IMR-90 (cell line): ENCODE data around the gene PI16. TPM values are rescaled to one million over a fixed set of nuclear protein-coding genes. Genes with fewer than 3 reads are reported as not detected.

Source experiments
- ATAC-seq: fragments of 200-7000 bp; cut with Tn5 transposase; 2 replicates; pipeline ENCODE4 v1.9.1; 2020; ENCODE audit warnings: low read depth, mild to moderate bottlenecking, moderate library complexity
- BruUV-seq: library from RNA; stranded (reverse); fragments of 400-500 nt; replicated peaks from 2 replicates; lab custom pipeline; 2021; lab: Mats Ljungman, UMichigan
- CTCF ChIA-PET: fragments of 300-600 bp; formaldehyde crosslinking; extraction: SDS; loops from one replicate; lab custom pipeline; 2021; ENCODE audit warnings: antibody characterized with exemption; lab: Yijun Ruan, JAX
- POLR2A ChIA-PET: fragments of 300-600 bp; sonication (Branson Sonifier 250); formaldehyde crosslinking; loops from one replicate; lab custom pipeline; 2022; ENCODE audit warnings: antibody characterized with exemption; ENCODE audit not compliant: unreplicated experiment; lab: Charles Lee
- DNase-seq: peaks from one replicate; pipeline ENCODE4 v3.0.0; 2013
- H2AFZ ChIP-seq: replicated peaks from 2 replicates; pipeline ENCODE3; 2013; ENCODE audit warnings: low read length, mild to moderate bottlenecking; ENCODE audit not compliant: poor library complexity
- H2AK5ac ChIP-seq: 2 replicates; pipeline ENCODE4 v1.6.1; 2013; ENCODE audit warnings: low read depth, low read length, inconsistent platforms
- H2AK9ac ChIP-seq: replicated peaks from 2 replicates; pipeline ENCODE3; 2013; ENCODE audit warnings: mild to moderate bottlenecking, low read depth, low read length, moderate library complexity; ENCODE audit not compliant: poor library complexity
- H2BK120ac ChIP-seq: 2 replicates; pipeline ENCODE4 v1.6.1; 2013; ENCODE audit warnings: low read depth, low read length, inconsistent platforms
- H2BK15ac ChIP-seq: 3 replicates; pipeline ENCODE4 v1.6.1; 2013; ENCODE audit warnings: low read depth, low read length, inconsistent platforms
- H2BK20ac ChIP-seq: 2 replicates; pipeline ENCODE4 v1.6.1; 2013; ENCODE audit warnings: low read depth, mild to moderate bottlenecking, inconsistent platforms, low read length, moderate library complexity
- H2BK5ac ChIP-seq: 2 replicates; pipeline ENCODE4 v1.6.1; 2013; ENCODE audit warnings: mild to moderate bottlenecking, low read depth, low read length, inconsistent platforms; ENCODE audit not compliant: poor library complexity, severe bottlenecking
- H3K14ac ChIP-seq: replicated peaks from 2 replicates; pipeline ENCODE4 v1.6.1; 2013; ENCODE audit warnings: low read depth, low read length, inconsistent platforms
- H3K18ac ChIP-seq: 2 replicates; pipeline ENCODE4 v1.6.1; 2013; ENCODE audit warnings: low read depth, low read length, control low read depth
- H3K23ac ChIP-seq: 2 replicates; pipeline ENCODE4 v1.6.1; 2013; ENCODE audit warnings: low read depth, low read length, inconsistent platforms
- H3K27ac ChIP-seq: 2 replicates; pipeline ENCODE4 v1.5.1; 2013; ENCODE audit warnings: mild to moderate bottlenecking, control low read depth, low read length; ENCODE audit not compliant: insufficient read depth
- H3K27me3 ChIP-seq: 2 replicates; pipeline ENCODE4 v1.6.1; 2013; ENCODE audit warnings: low read length; ENCODE audit not compliant: control insufficient read depth, insufficient read depth
- H3K36me3 ChIP-seq: 2 replicates; pipeline ENCODE4 v1.6.1; 2013; ENCODE audit warnings: low read length, mixed read lengths; ENCODE audit not compliant: control insufficient read depth, insufficient read depth
- H3K4ac ChIP-seq: 2 replicates; pipeline ENCODE4 v1.6.1; 2013; ENCODE audit warnings: low read depth, low read length, inconsistent platforms
- H3K4me1 ChIP-seq: 2 replicates; pipeline ENCODE4 v1.6.1; 2013; ENCODE audit warnings: low read length, mixed read lengths; ENCODE audit not compliant: control insufficient read depth, insufficient read depth
- H3K4me2 ChIP-seq: 2 replicates; pipeline ENCODE4 v1.6.1; 2013; ENCODE audit warnings: low read depth, mild to moderate bottlenecking, control low read depth, low read length, moderate library complexity
- H3K4me3 ChIP-seq: 2 replicates; pipeline ENCODE4 v1.5.1; 2013; ENCODE audit warnings: low read depth, mild to moderate bottlenecking, control low read depth, low read length, moderate library complexity; ENCODE audit not compliant: insufficient read depth
- H3K56ac ChIP-seq: 2 replicates; pipeline ENCODE4 v1.6.1; 2013; ENCODE audit warnings: low read length, inconsistent platforms; ENCODE audit not compliant: insufficient read depth; ENCODE audit errors: extremely low read depth
- H3K79me1 ChIP-seq, 2 experiments: 2 replicates each; pipeline ENCODE4 v1.6.1; 2013; ENCODE audit warnings: low read length in 2 of 2, inconsistent platforms in 1 of 2, low read depth in 1 of 2
- H3K9ac ChIP-seq: 2 replicates; pipeline ENCODE4 v1.6.1; 2013; ENCODE audit warnings: low read depth, low read length, control low read depth
- H3K9me1 ChIP-seq: 2 replicates; pipeline ENCODE4 v1.6.1; 2013; ENCODE audit warnings: low read length, inconsistent platforms; ENCODE audit not compliant: insufficient read depth
- H3K9me3 ChIP-seq: 2 replicates; pipeline ENCODE4 v1.6.1; 2013; ENCODE audit warnings: low read length; ENCODE audit not compliant: control insufficient read depth, insufficient read depth
- H4K20me1 ChIP-seq: 2 replicates; pipeline ENCODE4 v1.6.1; 2013; ENCODE audit warnings: low read length, inconsistent platforms; ENCODE audit not compliant: insufficient read depth
- H4K5ac ChIP-seq: 2 replicates; pipeline ENCODE4 v1.6.1; 2013; ENCODE audit warnings: mild to moderate bottlenecking, low read depth, low read length, control low read depth
- H4K8ac ChIP-seq, 2 experiments: 2 replicates each; pipeline ENCODE4 v1.6.1; 2013; ENCODE audit warnings: low read depth in 2 of 2, low read length in 2 of 2, control low read depth in 1 of 2, inconsistent platforms in 1 of 2
- H4K91ac ChIP-seq: 2 replicates; pipeline ENCODE4 v1.6.1; 2013; ENCODE audit warnings: low read depth, low read length, inconsistent platforms; ENCODE audit not compliant: insufficient read depth
- BHLHE40 ChIP-seq: fragments of 150-350 bp; IDR thresholded peaks from 2 replicates; pipeline ENCODE4 v1.6.1; 2016; ENCODE audit warnings: mild to moderate bottlenecking, low read depth, low read length
- CEBPB ChIP-seq: IDR thresholded peaks from 2 replicates; pipeline ENCODE4 v1.6.1; 2012; ENCODE audit warnings: low read depth, low read length, improper control_type of control experiment
- CHD1 ChIP-seq: IDR thresholded peaks from 2 replicates; pipeline ENCODE4 v1.6.1; 2012; ENCODE audit warnings: low read depth, low read length, improper control_type of control experiment
- FOS ChIP-seq: fragments of 150-350 bp; IDR thresholded peaks from 2 replicates; pipeline ENCODE4 v1.6.1; 2016; ENCODE audit warnings: low read depth, low read length
- MAFK ChIP-seq: IDR thresholded peaks from 2 replicates; pipeline ENCODE4 v1.6.1; 2012; ENCODE audit warnings: low read depth, low read length, improper control_type of control experiment
- MAZ ChIP-seq: IDR thresholded peaks from 2 replicates; pipeline ENCODE4 v1.6.1; 2012; ENCODE audit warnings: low read depth, mild to moderate bottlenecking, low read length, improper control_type of control experiment, moderate library complexity, borderline replicate concordance
- MXI1 ChIP-seq: IDR thresholded peaks from 2 replicates; pipeline ENCODE4 v1.6.1; 2012; ENCODE audit warnings: low read depth, mild to moderate bottlenecking, low read length, moderate library complexity, borderline replicate concordance
- NFE2L2 ChIP-seq: fragments of 150-350 bp; IDR thresholded peaks from 2 replicates; pipeline ENCODE4 v1.6.1; 2016; ENCODE audit warnings: low read depth, mild to moderate bottlenecking, low read length
- RAD21 ChIP-seq: IDR thresholded peaks from 2 replicates; pipeline ENCODE4 v1.6.1; 2012; ENCODE audit warnings: low read length, improper control_type of control experiment
- RCOR1 ChIP-seq: IDR thresholded peaks from 2 replicates; pipeline ENCODE4 v1.6.1; 2012; ENCODE audit warnings: mild to moderate bottlenecking, low read length, improper control_type of control experiment; ENCODE audit not compliant: insufficient replicate concordance
- RFX5 ChIP-seq: IDR thresholded peaks from 2 replicates; pipeline ENCODE4 v1.8.0; 2012; ENCODE audit warnings: low read depth, mild to moderate bottlenecking, low read length, moderate library complexity
- SMC3 ChIP-seq: fragments of 150-350 bp; IDR thresholded peaks from 2 replicates; pipeline ENCODE4 v1.6.1; 2016; ENCODE audit warnings: low read depth, mild to moderate bottlenecking, antibody characterized with exemption, low read length, moderate library complexity
- WGBS, 2 experiments: methylation state at CpG; one replicate each; pipeline versions ENCODE4 v1.1.5 to v1.1.7; 2013; ENCODE audit warnings: missing lambda C conversion rate in 2 of 2; ENCODE audit not compliant: insufficient read length in 1 of 2; ENCODE audit errors: extremely low coverage in 2 of 2; 5-methylcytosine and 5-hydroxymethylcytosine counted together
- dilution Hi-C: fragments of 300-500 bp; cut with HindIII; formaldehyde crosslinking; loops from one replicate; pipeline ENCODE4 v1.14.3; 2018; ENCODE audit warnings: low sequenced_read_pairs; ENCODE audit not compliant: unreplicated experiment
- in situ Hi-C: fragments of 300-500 bp; cut with MboI; formaldehyde crosslinking; loops from 3 replicates; pipeline ENCODE4 v1.14.3; 2019; ENCODE audit warnings: low sequenced_read_pairs, inconsistent platforms, mixed read lengths
- intact Hi-C: fragments of 100-400 bp; cut with micrococcal nuclease; formaldehyde crosslinking; loops from 2 replicates; pipeline ENCODE4 v1.10.0; 2022
- polyA plus RNA-seq, 3 experiments: library from polyadenylated mRNA; depleted of rRNA; stranded (reverse); fragments of >200 nt; gene quantifications; 2 replicates each; pipeline ENCODE4 v1.2.3, GENCODE V29; 2012; ENCODE audit warnings: low replicate concordance in 1 of 3
- total RNA-seq: library from RNA; depleted of rRNA; stranded (reverse); fragments of >200 nt; gene quantifications from 2 replicates; pipeline ENCODE4 v1.2.3, GENCODE V29; 2012
- TF ChIP-seq, protein P1 (sequence below): fragments of 150-350 bp; IDR thresholded peaks from 2 replicates; pipeline ENCODE4 v1.6.1; 2016; ENCODE audit warnings: low read depth, mild to moderate bottlenecking, low read length, moderate library complexity, borderline replicate concordance
- TF ChIP-seq, protein P2 (sequence below): fragments of 150-350 bp; IDR thresholded peaks from 2 replicates; pipeline ENCODE4 v1.6.1; 2017; ENCODE audit warnings: mild to moderate bottlenecking, antibody characterized with exemption, low read length, low read depth
- TF ChIP-seq, protein P3 (sequence below): conservative IDR thresholded peaks from 2 replicates; pipeline ENCODE4 v1.5.1; 2012; ENCODE audit warnings: mild to moderate bottlenecking, low read depth, low read length, improper control_type of control experiment

PI16 gene
- total and polyA plus RNA-seq, 2 of the 4 experiments (the other 2 are of a cell fraction), result 0.21 TPM; not detected in 1

DNA sequence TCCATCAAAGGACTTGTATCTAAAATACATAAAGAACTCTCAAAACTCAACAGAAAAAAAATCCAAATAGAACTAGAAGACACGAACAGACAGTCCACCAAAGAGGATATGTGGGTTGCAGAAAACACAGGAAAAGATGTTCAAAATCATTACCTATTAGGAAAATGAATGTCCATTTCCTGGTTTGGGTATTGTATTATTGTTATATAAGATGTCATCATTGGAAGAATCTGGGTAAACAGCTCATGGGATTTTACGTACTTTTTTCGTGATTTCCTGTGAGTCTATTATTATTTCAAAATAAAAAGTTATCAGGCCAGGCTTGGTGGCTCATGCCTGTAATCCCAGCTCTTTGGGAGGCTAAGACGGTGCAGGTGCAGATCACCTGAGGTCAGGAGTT, 9.2 kb upstream of the PI16 start:
- no peak for DNase-seq
- no peak overlapping the region for H2BK5ac ChIP-seq
- no peak overlapping the region for H3K9ac ChIP-seq
- no peak overlapping the region for H3K18ac ChIP-seq
- intact Hi-C loops, result no loop called here
- no peak overlapping the region for H3K4ac ChIP-seq
- H4K5ac ChIP-seq, result no peak overlapping the region
- no peak overlapping the region for H2BK15ac ChIP-seq
- H4K91ac ChIP-seq, result no peak overlapping the region
- no peak overlapping the region for H2AK9ac ChIP-seq
- in situ Hi-C loops, result no loop called here
- no peak overlapping the region for H2AK5ac ChIP-seq
- ChIA-PET POLR2A (no interaction called here), CTCF (no interaction called here)
- dilution Hi-C loops, result no loop called here
- no peak overlapping the region for H4K8ac ChIP-seq
- H3K27ac ChIP-seq, result no peak overlapping the region
- H3K27me3 ChIP-seq, result no peaks in the 10 kb centered on the region
- H3K9me3 ChIP-seq, result no peaks in the 10 kb centered on the region
- no peak overlapping the region for H2BK20ac ChIP-seq
- H3K79me1 ChIP-seq, result no peaks in the 10 kb centered on the region
- H3K36me3 ChIP-seq, result no peaks in the 10 kb centered on the region
- peaks cover 5% of the 10 kb centered on the region; the same call in 1 of the 2 replicates for H3K4me1 ChIP-seq
- no peak overlapping the region for H3K56ac ChIP-seq
- no peak for ATAC-seq
- no peak overlapping the region for H3K4me2 ChIP-seq
- H3K14ac ChIP-seq, result no peak overlapping the region
- no peak overlapping the region for H2AFZ ChIP-seq
- no peak overlapping the region for H3K23ac ChIP-seq
- no peaks in the 10 kb centered on the region for H3K9me1 ChIP-seq
- WGBS, 2 experiments, result no CpG with 5 or more reads among the region's 4 CpGs
- H3K4me3 ChIP-seq, result no peak overlapping the region
- BruUV-seq, result no TSS peak
- TF ChIP-seq, protein P1, sequence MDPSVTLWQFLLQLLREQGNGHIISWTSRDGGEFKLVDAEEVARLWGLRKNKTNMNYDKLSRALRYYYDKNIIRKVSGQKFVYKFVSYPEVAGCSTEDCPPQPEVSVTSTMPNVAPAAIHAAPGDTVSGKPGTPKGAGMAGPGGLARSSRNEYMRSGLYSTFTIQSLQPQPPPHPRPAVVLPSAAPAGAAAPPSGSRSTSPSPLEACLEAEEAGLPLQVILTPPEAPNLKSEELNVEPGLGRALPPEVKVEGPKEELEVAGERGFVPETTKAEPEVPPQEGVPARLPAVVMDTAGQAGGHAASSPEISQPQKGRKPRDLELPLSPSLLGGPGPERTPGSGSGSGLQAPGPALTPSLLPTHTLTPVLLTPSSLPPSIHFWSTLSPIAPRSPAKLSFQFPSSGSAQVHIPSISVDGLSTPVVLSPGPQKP, result no peak
- no peak for TF ChIP-seq MAZ
- no peak for TF ChIP-seq MAFK
- no peak for TF ChIP-seq CHD1
- TF ChIP-seq, protein P2, sequence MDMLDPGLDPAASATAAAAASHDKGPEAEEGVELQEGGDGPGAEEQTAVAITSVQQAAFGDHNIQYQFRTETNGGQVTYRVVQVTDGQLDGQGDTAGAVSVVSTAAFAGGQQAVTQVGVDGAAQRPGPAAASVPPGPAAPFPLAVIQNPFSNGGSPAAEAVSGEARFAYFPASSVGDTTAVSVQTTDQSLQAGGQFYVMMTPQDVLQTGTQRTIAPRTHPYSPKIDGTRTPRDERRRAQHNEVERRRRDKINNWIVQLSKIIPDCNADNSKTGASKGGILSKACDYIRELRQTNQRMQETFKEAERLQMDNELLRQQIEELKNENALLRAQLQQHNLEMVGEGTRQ, result no peak
- TF ChIP-seq RFX5, result no peak
- no peak for TF ChIP-seq CEBPB
- TF ChIP-seq BHLHE40, result no peak
- TF ChIP-seq RAD21, result no peak
- no peak for TF ChIP-seq NFE2L2
- TF ChIP-seq SMC3, result no peak
- TF ChIP-seq, protein P3, sequence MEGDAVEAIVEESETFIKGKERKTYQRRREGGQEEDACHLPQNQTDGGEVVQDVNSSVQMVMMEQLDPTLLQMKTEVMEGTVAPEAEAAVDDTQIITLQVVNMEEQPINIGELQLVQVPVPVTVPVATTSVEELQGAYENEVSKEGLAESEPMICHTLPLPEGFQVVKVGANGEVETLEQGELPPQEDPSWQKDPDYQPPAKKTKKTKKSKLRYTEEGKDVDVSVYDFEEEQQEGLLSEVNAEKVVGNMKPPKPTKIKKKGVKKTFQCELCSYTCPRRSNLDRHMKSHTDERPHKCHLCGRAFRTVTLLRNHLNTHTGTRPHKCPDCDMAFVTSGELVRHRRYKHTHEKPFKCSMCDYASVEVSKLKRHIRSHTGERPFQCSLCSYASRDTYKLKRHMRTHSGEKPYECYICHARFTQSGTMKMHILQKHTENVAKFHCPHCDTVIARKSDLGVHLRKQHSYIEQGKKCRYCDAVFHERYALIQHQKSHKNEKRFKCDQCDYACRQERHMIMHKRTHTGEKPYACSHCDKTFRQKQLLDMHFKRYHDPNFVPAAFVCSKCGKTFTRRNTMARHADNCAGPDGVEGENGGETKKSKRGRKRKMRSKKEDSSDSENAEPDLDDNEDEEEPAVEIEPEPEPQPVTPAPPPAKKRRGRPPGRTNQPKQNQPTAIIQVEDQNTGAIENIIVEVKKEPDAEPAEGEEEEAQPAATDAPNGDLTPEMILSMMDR, result no peak
- TF ChIP-seq MXI1, result no peak
- TF ChIP-seq FOS, result no peak
- no peak for TF ChIP-seq RCOR1
- H2BK120ac ChIP-seq, result no peak overlapping the region
- H4K20me1 ChIP-seq, result no peaks in the 10 kb centered on the region
